Neural progenitor cell (in vitro differentiated cells): ENCODE data around the gene GSX2. TPM values are rescaled to one million over a fixed set of nuclear protein-coding genes. Genes with fewer than 3 reads are reported as not detected.
A peak's percentile ranks its signal among the peaks of the same experiment; 100 is the strongest.

Experiments used
- DNase-seq: peaks from one replicate; pipeline ENCODE4 v3.0.0-alpha.2; 2016; ENCODE audit warnings: low spot score
- H2AFZ ChIP-seq: fragments of 200-600 bp; sonication (generic); replicated peaks from 2 replicates; pipeline ENCODE4 v1.6.1; 2016; ENCODE audit warnings: antibody characterized with exemption
- H3F3A ChIP-seq: fragments of 200-600 bp; sonication (generic); 2 replicates; pipeline ENCODE4 v1.6.1; 2016; ENCODE audit warnings: antibody characterized with exemption, low read depth
- H3K27ac ChIP-seq: fragments of 200-600 bp; sonication (generic); 2 replicates; pipeline ENCODE4 v1.5.1; 2016; ENCODE audit warnings: mild to moderate bottlenecking
- H3K27me3 ChIP-seq: fragments of 200-600 bp; sonication (generic); 2 replicates; pipeline ENCODE4 v1.6.1; 2016; ENCODE audit warnings: mild to moderate bottlenecking, moderate library complexity
- H3K36me3 ChIP-seq: fragments of 200-600 bp; sonication (generic); 2 replicates; pipeline ENCODE4 v1.5.1; 2016
- H3K4me1 ChIP-seq: fragments of 200-600 bp; sonication (generic); 2 replicates; pipeline ENCODE4 v1.6.1; 2016; ENCODE audit warnings: mixed run types
- H3K4me2 ChIP-seq: fragments of 200-600 bp; sonication (generic); 2 replicates; pipeline ENCODE4 v1.6.1; 2016
- H3K4me3 ChIP-seq: fragments of 200-600 bp; sonication (generic); 2 replicates; pipeline ENCODE4 v1.5.1; 2016
- H3K79me2 ChIP-seq: fragments of 200-600 bp; sonication (generic); 2 replicates; pipeline ENCODE4 v1.6.1; 2016; ENCODE audit warnings: low read depth
- H3K9ac ChIP-seq: fragments of 200-600 bp; sonication (generic); 2 replicates; pipeline ENCODE4 v1.6.1; 2016
- H3K9me3 ChIP-seq: fragments of 200-600 bp; sonication (generic); 2 replicates; pipeline ENCODE4 v1.5.1; 2016; ENCODE audit warnings: low read depth
- H4K20me1 ChIP-seq: fragments of 200-600 bp; sonication (generic); 2 replicates; pipeline ENCODE4 v1.6.1; 2016; ENCODE audit warnings: low read depth
- H3K27ac Mint-ChIP-seq: 3 replicates; pipeline ENCODE4 v1.8.0; 2021; ENCODE audit warnings: mixed read lengths
- H3K27me3 Mint-ChIP-seq: 2 replicates; pipeline ENCODE4 v1.8.0; 2022; ENCODE audit warnings: low read depth, mild to moderate bottlenecking, inconsistent platforms, moderate library complexity, mixed read lengths; ENCODE audit not compliant: insufficient read depth
- H3K36me3 Mint-ChIP-seq: 3 replicates; pipeline ENCODE4 v1.8.0; 2021; ENCODE audit warnings: mixed read lengths
- H3K4me1 Mint-ChIP-seq: 3 replicates; pipeline ENCODE4 v1.8.0; 2021; ENCODE audit warnings: mixed read lengths
- H3K4me3 Mint-ChIP-seq: 3 replicates; pipeline ENCODE4 v1.8.0; 2021; ENCODE audit warnings: mild to moderate bottlenecking, moderate library complexity, mixed read lengths
- H3K9me3 Mint-ChIP-seq: 3 replicates; pipeline ENCODE4 v1.8.0; 2020; ENCODE audit warnings: mixed read lengths
- CTCF ChIP-seq: fragments of 200-600 bp; sonication (generic); IDR thresholded peaks from 2 replicates; pipeline ENCODE4 v1.5.1; 2017; ENCODE audit warnings: antibody characterized with exemption, mild to moderate bottlenecking
- EZH2 ChIP-seq: fragments of 200-600 bp; sonication (generic); IDR thresholded peaks from 2 replicates; pipeline ENCODE4 v1.6.1; 2017; ENCODE audit warnings: antibody characterized with exemption, mild to moderate bottlenecking, moderate library complexity
- EZH2phosphoT487 ChIP-seq: fragments of 200-600 bp; sonication (generic); IDR thresholded peaks from 2 replicates; pipeline ENCODE4 v1.6.1; 2017; ENCODE audit warnings: antibody characterized with exemption
- total RNA-seq: library from RNA; depleted of rRNA; stranded (reverse); fragments of >200 nt; gene quantifications from 2 replicates; pipeline ENCODE4 v1.2.3, GENCODE V29; 2015; ENCODE audit warnings: low replicate concordance

GSX2 gene
- total RNA-seq, 1 donor from 2014 or later: not detected

GRCh38 chr4:54090404-54090803 lies 9.6 kb upstream of the GSX2 start:
- H3K4me1 ChIP-seq: peaks cover 20% of the 10 kb centered on the region
- no peak overlapping the region for H3K9ac ChIP-seq
- no peak for DNase-seq
- no peak overlapping the region for H3K4me3 Mint-ChIP-seq
- no peaks in the 10 kb centered on the region for H3K36me3 ChIP-seq
- H3K9me3 ChIP-seq: no peaks in the 10 kb centered on the region
- H3K4me1 Mint-ChIP-seq: peaks cover 33% of the 10 kb centered on the region
- H3K27ac ChIP-seq: no peak overlapping the region
- H3K27me3 ChIP-seq: peaks cover 99% of the 10 kb centered on the region
- no peaks in the 10 kb centered on the region for H3K9me3 Mint-ChIP-seq
- H3K79me2 ChIP-seq: no peaks in the 10 kb centered on the region
- peaks cover 33% of the 10 kb centered on the region for H4K20me1 ChIP-seq
- no peaks in the 10 kb centered on the region for H3K36me3 Mint-ChIP-seq
- peaks cover 26% of the 10 kb centered on the region for H3F3A ChIP-seq
- no peak overlapping the region for H3K4me2 ChIP-seq
- no peak for TF ChIP-seq EZH2
- no peak for TF ChIP-seq CTCF
- no peak for TF ChIP-seq EZH2phosphoT487
- H2AFZ ChIP-seq: no peak overlapping the region
- H3K27me3 Mint-ChIP-seq: peaks cover 47% of the 10 kb centered on the region
- H3K27ac Mint-ChIP-seq: no peak overlapping the region
- no peak overlapping the region for H3K4me3 ChIP-seq

- peak; percentile 48 for DNase-seq
- Mint-ChIP-seq H3K4me1 (peaks cover 37% of the 10 kb centered on the region), H3K4me3 (peak overlapping the region; percentile 88), H3K9me3 (no peaks in the 10 kb centered on the region), H3K36me3 (no peaks in the 10 kb centered on the region), H3K27ac (no peak overlapping the region), H3K27me3 (peaks cover 53% of the 10 kb centered on the region)
- Histone ChIP-seq H3K4me2 (peak overlapping the region; percentile 90), H3K79me2 (no peaks in the 10 kb centered on the region), H3K4me1 (peaks cover 26% of the 10 kb centered on the region), H3K9ac (no peak overlapping the region), H4K20me1 (peaks cover 39% of the 10 kb centered on the region), H3K4me3 (peak overlapping the region; percentile 52), H3K27me3 (peaks cover 100% of the 10 kb centered on the region), H3K27ac (no peak overlapping the region), H3F3A (peaks cover 30% of the 10 kb centered on the region), H2AFZ (no peak overlapping the region), H3K9me3 (no peaks in the 10 kb centered on the region), H3K36me3 (no peaks in the 10 kb centered on the region)
- no peak for TF ChIP-seq EZH2phosphoT487
- no peak for TF ChIP-seq CTCF
- no peak for TF ChIP-seq EZH2
These were observed 8.9 kb upstream of the GSX2 start for GRCh38 chr4:54090804-54091623.

- H3K27ac Mint-ChIP-seq: no peak overlapping the region
- no peak overlapping the region for H3K27ac ChIP-seq
These were observed 8.1 kb upstream of the GSX2 start for GRCh38 chr4:54091637-54092404.

More at GRCh38 chr4:54091637-54092404, 8.1 kb upstream of the GSX2 start:
- Histone ChIP-seq H3K27me3 (peaks cover 100% of the 10 kb centered on the region), H3K36me3 (no peaks in the 10 kb centered on the region), H3K9ac (no peak overlapping the region), H3K4me1 (peaks cover 34% of the 10 kb centered on the region), H3K4me3 (peak overlapping the region; percentile 52), H3K4me2 (peak overlapping the region; percentile 90), H3K9me3 (no peaks in the 10 kb centered on the region), H3K79me2 (no peaks in the 10 kb centered on the region), H2AFZ (peak overlapping the region; percentile 71), H3F3A (peaks cover 30% of the 10 kb centered on the region), H4K20me1 (peaks cover 47% of the 10 kb centered on the region)
- TF ChIP-seq CTCF: no peak
- TF ChIP-seq EZH2: peak; percentile 80
- TF ChIP-seq EZH2phosphoT487: peak; percentile 77
- no peaks in the 10 kb centered on the region for H3K9me3 Mint-ChIP-seq
- H3K4me3 Mint-ChIP-seq: peak overlapping the region; percentile 88
- DNase-seq: peak; percentile 64
- peaks cover 45% of the 10 kb centered on the region for H3K4me1 Mint-ChIP-seq
- H3K27me3 Mint-ChIP-seq: peaks cover 61% of the 10 kb centered on the region
- no peaks in the 10 kb centered on the region for H3K36me3 Mint-ChIP-seq
